H1 (cell line): ENCODE data around the gene SARNP. TPM values are rescaled to one million over a fixed set of nuclear protein-coding genes. Genes with fewer than 3 reads are reported as not detected.

ENCODE experiments used
- CTCF ChIA-PET: fragments of 300-600 bp; sonication (Branson Sonifier 250); formaldehyde crosslinking; loops from one replicate; lab custom pipeline; 2021; ENCODE audit not compliant: partially characterized antibody; lab: Charles Lee
- POLR2A ChIA-PET: fragments of 300-600 bp; sonication (Branson Sonifier 250); formaldehyde crosslinking; loops from one replicate; lab custom pipeline; 2021; ENCODE audit warnings: inconsistent platforms; ENCODE audit not compliant: partially characterized antibody; lab: Charles Lee
- DNase-seq, 2 experiments: peaks; one replicate each; pipeline versions ENCODE4 v3.0.0 to v3.0.0-alpha.2; 2010 to 2022; ENCODE audit warnings: low spot score in 2 of 2, low read depth in 1 of 2, mixed read lengths in 1 of 2
- FAIRE-seq: peaks from 2 replicates; lab custom pipeline; 2011; peaks lifted over from hg19 to GRCh38; lab: Jason Lieb, UNC
- H2AFZ ChIP-seq: 2 replicates; pipeline ENCODE4 v1.8.1; 2012; ENCODE audit warnings: low read length, inconsistent platforms
- H2AK5ac ChIP-seq: 2 replicates; pipeline ENCODE4 v1.6.1; 2013; ENCODE audit warnings: low read depth, low read length
- H2BK120ac ChIP-seq: replicated peaks from 2 replicates; pipeline ENCODE3; 2013; ENCODE audit warnings: low read depth, low read length, inconsistent platforms
- H2BK12ac ChIP-seq: 2 replicates; pipeline ENCODE4 v1.6.1; 2013; ENCODE audit warnings: low read depth, low read length
- H2BK15ac ChIP-seq: 2 replicates; pipeline ENCODE4 v1.6.1; 2013; ENCODE audit warnings: low read length
- H2BK20ac ChIP-seq: 2 replicates; pipeline ENCODE4 v1.6.1; 2013; ENCODE audit warnings: low read length
- H2BK5ac ChIP-seq: 2 replicates; pipeline ENCODE4 v1.6.1; 2013; ENCODE audit warnings: low read depth, low read length
- H3K14ac ChIP-seq: 2 replicates; pipeline ENCODE4 v1.6.1; 2013; ENCODE audit warnings: inconsistent platforms; ENCODE audit not compliant: insufficient read length
- H3K18ac ChIP-seq: 2 replicates; pipeline ENCODE4 v1.6.1; 2013; ENCODE audit warnings: low read length; ENCODE audit errors: extremely low read depth
- H3K23ac ChIP-seq: 2 replicates; pipeline ENCODE4 v1.6.1; 2013; ENCODE audit warnings: inconsistent platforms; ENCODE audit not compliant: insufficient read length
- H3K23me2 ChIP-seq: 2 replicates; pipeline ENCODE4 v1.6.1; 2013; ENCODE audit warnings: low read depth, low read length
- H3K27ac ChIP-seq: 2 replicates; pipeline ENCODE4 v1.6.1; 2011; ENCODE audit warnings: low read depth, low read length, inconsistent platforms
- H3K27me3 ChIP-seq, 4 experiments: replicated peaks in 1 of 4; 1 replicate in 1 of 4; 2 replicates in 3 of 4; pipeline versions ENCODE4 v1.6.1 to v1.8.1; 2011 to 2013; ENCODE audit warnings: low read length in 3 of 4, mild to moderate bottlenecking in 3 of 4, inconsistent platforms in 2 of 4, mixed read lengths in 2 of 4, moderate library complexity in 1 of 4; ENCODE audit not compliant: control insufficient read depth in 3 of 4, insufficient read depth in 3 of 4; ENCODE audit errors: extremely low read depth in 1 of 4
- H3K36me3 ChIP-seq, 4 experiments: 2 replicates each; pipeline versions ENCODE4 v1.6.1 to v1.8.1; 2011 to 2013; ENCODE audit warnings: mild to moderate bottlenecking in 4 of 4, low read length in 3 of 4, moderate library complexity in 2 of 4, control low read depth in 1 of 4, inconsistent platforms in 1 of 4; ENCODE audit not compliant: insufficient read depth in 4 of 4, control insufficient read depth in 2 of 4
- H3K4ac ChIP-seq: replicated peaks from 2 replicates; pipeline ENCODE3; 2013; ENCODE audit warnings: low read length, low read depth, mixed read lengths, inconsistent platforms; ENCODE audit not compliant: insufficient read length
- H3K4me1 ChIP-seq, 4 experiments: replicated peaks in 1 of 4; 1 replicate in 1 of 4; 2 replicates in 3 of 4; pipeline versions ENCODE4 v1.6.1 to v1.8.1; 2011 to 2013; ENCODE audit warnings: low read length in 3 of 4, inconsistent platforms in 2 of 4, mixed read lengths in 1 of 4; ENCODE audit not compliant: insufficient read depth in 4 of 4, control insufficient read depth in 3 of 4
- H3K4me2 ChIP-seq, 2 experiments: 2 replicates each; pipeline versions ENCODE4 v1.6.1 to v1.8.1; 2011 to 2013; ENCODE audit warnings: low read depth in 2 of 2, low read length in 2 of 2, control low read depth in 1 of 2, inconsistent platforms in 1 of 2, mild to moderate bottlenecking in 1 of 2; ENCODE audit not compliant: insufficient read depth in 1 of 2
- H3K4me3 ChIP-seq, 4 experiments: fragments of 200-600, 300-600 bp in 1 of 4; sonication (generic), shearing (Covaris generic), sonication (Bioruptor Twin) in 1 of 4; 2 replicates each; pipeline versions ENCODE4 v1.5.1 to v1.8.1; 2011 to 2016; ENCODE audit warnings: low read length in 4 of 4, low read depth in 3 of 4, control low read depth in 2 of 4, inconsistent platforms in 2 of 4, mild to moderate bottlenecking in 2 of 4, mixed read lengths in 1 of 4, moderate library complexity in 1 of 4; ENCODE audit not compliant: insufficient read depth in 2 of 4; ENCODE audit errors: extremely low read depth in 1 of 4
- H3K56ac ChIP-seq: replicated peaks from 2 replicates; pipeline ENCODE3; 2013; ENCODE audit warnings: low read depth, mild to moderate bottlenecking, mixed read lengths, low read length, inconsistent platforms; ENCODE audit not compliant: insufficient read length
- H3K79me1 ChIP-seq: 2 replicates; pipeline ENCODE4 v1.6.1; 2013; ENCODE audit warnings: low read depth, low read length, control low read depth
- H3K79me2 ChIP-seq, 2 experiments: 2 replicates each; pipeline versions ENCODE4 v1.6.1 to v1.8.1; 2012 to 2013; ENCODE audit warnings: low read length in 2 of 2, mild to moderate bottlenecking in 2 of 2, inconsistent platforms in 1 of 2; ENCODE audit not compliant: insufficient read depth in 2 of 2, control insufficient read depth in 1 of 2
- H3K9ac ChIP-seq, 4 experiments: replicated peaks in 1 of 4; 1 replicate in 1 of 4; 2 replicates in 3 of 4; pipeline versions ENCODE4 v1.6.1 to v1.8.1; 2011 to 2013; ENCODE audit warnings: low read depth in 3 of 4, low read length in 3 of 4, control low read depth in 2 of 4, mild to moderate bottlenecking in 2 of 4, moderate library complexity in 2 of 4, inconsistent platforms in 1 of 4; ENCODE audit errors: extremely low read depth in 1 of 4
- H3K9me3 ChIP-seq, 2 experiments: 2 replicates each; pipeline versions ENCODE4 v1.6.1 to v1.8.1; 2012 to 2013; ENCODE audit warnings: mild to moderate bottlenecking in 2 of 2, moderate library complexity in 2 of 2, control low read depth in 1 of 2, inconsistent platforms in 1 of 2, low read depth in 1 of 2, low read length in 1 of 2, mixed read lengths in 1 of 2; ENCODE audit not compliant: insufficient read depth in 2 of 2
- H4K20me1 ChIP-seq, 2 experiments: replicated peaks in 1 of 2; 2 replicates each; pipeline versions ENCODE3 to v1.8.1; 2011 to 2013; ENCODE audit warnings: inconsistent platforms in 2 of 2, low read length in 2 of 2, mild to moderate bottlenecking in 1 of 2; ENCODE audit not compliant: insufficient read depth in 2 of 2, control insufficient read depth in 1 of 2
- H4K5ac ChIP-seq: 2 replicates; pipeline ENCODE4 v1.6.1; 2013; ENCODE audit warnings: low read length, low read depth, mixed read lengths, inconsistent platforms; ENCODE audit not compliant: insufficient read length
- H4K8ac ChIP-seq: 2 replicates; pipeline ENCODE4 v1.8.0; 2013; ENCODE audit warnings: mild to moderate bottlenecking, moderate library complexity, low read length, inconsistent platforms; ENCODE audit not compliant: insufficient read depth; ENCODE audit errors: extremely low read depth
- H4K91ac ChIP-seq: replicated peaks from 2 replicates; pipeline ENCODE3; 2013; ENCODE audit warnings: low read length, mixed read lengths, inconsistent platforms; ENCODE audit not compliant: insufficient read length
- CEBPB ChIP-seq: IDR thresholded peaks from 2 replicates; pipeline ENCODE4 v1.6.1; 2012; ENCODE audit warnings: low read depth, low read length
- EGR1 ChIP-seq: IDR thresholded peaks from 2 replicates; pipeline ENCODE4 v1.6.1; 2011; ENCODE audit warnings: low read depth, low read length, borderline replicate concordance
- EZH2 ChIP-seq: fragments of 200-600 bp; sonication (generic); IDR thresholded peaks from 2 replicates; pipeline ENCODE4 v1.7.1; 2012; ENCODE audit warnings: low read depth, mild to moderate bottlenecking, moderate library complexity, low read length, inconsistent platforms; ENCODE audit not compliant: severe bottlenecking
- GTF2F1 ChIP-seq: IDR thresholded peaks from 2 replicates; pipeline ENCODE4 v1.6.1; 2012; ENCODE audit warnings: low read depth, low read length, improper control_type of control experiment, borderline replicate concordance
- HDAC6 ChIP-seq: IDR thresholded peaks from one replicate; pipeline ENCODE4 v1.7.1; 2012; ENCODE audit warnings: low read depth, mild to moderate bottlenecking, inconsistent platforms, low read length, moderate library complexity
- JUN ChIP-seq: IDR thresholded peaks from 2 replicates; pipeline ENCODE4 v1.6.1; 2011; ENCODE audit warnings: low read depth, mild to moderate bottlenecking, improper control_type of control experiment, low read length
- KDM1A ChIP-seq: fragments of 200-600, 300-600 bp; sonication (generic); IDR thresholded peaks from 2 replicates; pipeline ENCODE4 v1.7.1; 2016; ENCODE audit warnings: mild to moderate bottlenecking, low read length, borderline replicate concordance
- KDM5A ChIP-seq: fragments of 200-600 bp; IDR thresholded peaks from 2 replicates; pipeline ENCODE4 v1.7.1; 2012; ENCODE audit warnings: mild to moderate bottlenecking, low read length, inconsistent platforms, mixed read lengths
- PHF8 ChIP-seq: fragments of 200-600 bp; sonication (generic); conservative IDR thresholded peaks from 2 replicates; pipeline ENCODE4 v1.7.1; 2012; ENCODE audit warnings: low read depth, mild to moderate bottlenecking, inconsistent platforms, low read length, moderate library complexity
- RNF2 ChIP-seq: fragments of 200-900, 300-1000 bp; sonication (generic); IDR thresholded peaks from 2 replicates; pipeline ENCODE4 v1.7.1; 2016; ENCODE audit warnings: borderline replicate concordance, low read depth, mild to moderate bottlenecking, antibody characterized with exemption, low read length; ENCODE audit not compliant: poor library complexity, severe bottlenecking; ENCODE audit errors: missing control alignments
- SAP30 ChIP-seq: fragments of 300-600 bp; sonication (generic); IDR thresholded peaks from 2 replicates; pipeline ENCODE4 v1.7.1; 2012; ENCODE audit warnings: low read length, moderate library complexity, mild to moderate bottlenecking, inconsistent platforms; ENCODE audit not compliant: insufficient read depth, insufficient replicate concordance
- SIX5 ChIP-seq: IDR thresholded peaks from 2 replicates; pipeline ENCODE4 v1.6.1; 2011; ENCODE audit warnings: mild to moderate bottlenecking, low read depth, low read length
- TAF1 ChIP-seq: IDR thresholded peaks from 2 replicates; pipeline ENCODE4 v1.6.1; 2011; ENCODE audit warnings: mild to moderate bottlenecking, low read depth, low read length
- YY1 ChIP-seq: IDR thresholded peaks from 2 replicates; pipeline ENCODE4 v1.6.1; 2011; ENCODE audit warnings: low read depth, mild to moderate bottlenecking, low read length
- WGBS, 2 experiments: shearing (Covaris generic) in 1 of 2; methylation state at CpG; one replicate each; pipeline versions ENCODE4 v1.1.6 to v1.1.7; 2013 to 2015; ENCODE audit warnings: low lambda C conversion rate in 2 of 2, mixed read lengths in 2 of 2, inconsistent platforms in 1 of 2, low coverage in 1 of 2, missing lambda C conversion rate in 1 of 2; ENCODE audit not compliant: insufficient replicate concordance in 2 of 2, insufficient coverage in 1 of 2, insufficient read length in 1 of 2; ENCODE audit errors: extremely low coverage in 1 of 2, missing lambda C conversion rate in 1 of 2; 5-methylcytosine and 5-hydroxymethylcytosine counted together
- polyA plus RNA-seq, 7 experiments: library from polyadenylated mRNA; depleted of rRNA in 3 of 7; stranded (reverse) in 5 of 7; unstranded in 2 of 7; fragments of >200 nt in 5 of 7; fragments of 200-250 nt in 2 of 7; gene quantifications; 1 replicate in 5 of 7; 2 replicates in 1 of 7; 4 replicates in 1 of 7; pipeline versions ENCODE4 v1.2.1 to v1.2.3, GENCODE V29; 2011 to 2013; ENCODE audit warnings: missing spikeins in 2 of 7, mixed read lengths in 2 of 7
- total RNA-seq: library from RNA; stranded (reverse); fragmentation: NEBNext Ultra II Directional; extraction: Animal tissue kit (Norgen Biotek cat#: 25700); gene quantifications from 2 replicates; pipeline ENCODE4 v1.2.1, GENCODE V29; 2021

Gene SARNP
- total and polyA plus RNA-seq, 2 of the 8 experiments (the other 6 are each of a cell fraction or from before 2014, with no cell fraction given): 114 to 226 TPM

- no peak overlapping the region for H3K18ac ChIP-seq
- no peak overlapping the region for H2BK20ac ChIP-seq
- H2AK5ac ChIP-seq: no peak overlapping the region
- no peaks in the 10 kb centered on the region for H3K36me3 ChIP-seq
- H2BK120ac ChIP-seq: no peak overlapping the region
- no peak overlapping the region for H2BK5ac ChIP-seq
- no peak overlapping the region for H3K14ac ChIP-seq
- ChIA-PET CTCF (interaction anchor here (2.6 kb wide), 1 partner anchor 24 kb away, joined by 9 read pairs; no protein-coding TSS in a partner anchor), POLR2A (interaction anchor here (1.4 to 7.3 kb wide), 2 partner anchors 14 to 17 kb away, joined by 3 to 82 read pairs; partner anchors contain the start of gene DNAJC14)
- H3K23ac ChIP-seq: no peak overlapping the region
- peaks cover 0 to 8% (median 2%) of the 10 kb centered on the region in 4 experiments; a peak in 3 of 7 replicates for H3K4me1 ChIP-seq
- no peaks in the 10 kb centered on the region for H3K9me3 ChIP-seq
- WGBS, 2 experiments: 93% methylated on average over 4 of the region's 4 CpGs; no CpG with 5 or more reads in 1 of the 2 experiments
- H3K27ac ChIP-seq: no peak overlapping the region
- no peak for DNase-seq
- H2BK15ac ChIP-seq: no peak overlapping the region
- H4K5ac ChIP-seq: no peak overlapping the region
- no peak overlapping the region for H3K9ac ChIP-seq
- no peak overlapping the region for H4K91ac ChIP-seq
- H3K4me2 ChIP-seq: no peak overlapping the region
- H3K79me2 ChIP-seq: no peaks in the 10 kb centered on the region
- no peak overlapping the region for H2BK12ac ChIP-seq
- H3K4ac ChIP-seq: no peak overlapping the region
- H4K20me1 ChIP-seq: no peaks in the 10 kb centered on the region
- H4K8ac ChIP-seq: no peak overlapping the region
- H3K23me2 ChIP-seq: no peaks in the 10 kb centered on the region
- H3K56ac ChIP-seq: no peak overlapping the region
- no peak for FAIRE-seq
- no peaks in the 10 kb centered on the region for H3K79me1 ChIP-seq
- no peak overlapping the region for H2AFZ ChIP-seq
- H3K4me3 ChIP-seq: no peak overlapping the region
- no peaks in the 10 kb centered on the region for H3K27me3 ChIP-seq
- TF ChIP-seq PHF8 (no peak), YY1 (no peak), SAP30 (no peak), TAF1 (no peak), EZH2 (no peak), GTF2F1 (no peak), JUN (no peak), HDAC6 (no peak), CEBPB (no peak), EGR1 (no peak), RNF2 (no peak), KDM1A (no peak), KDM5A (no peak), SIX5 (no peak)
These were observed 27.4 kb upstream of the SARNP start for GRCh38 chr12:55844961-55845360.
